GM12865 (cell line): ENCODE data around the gene STK16.

ENCODE experiments used
- DNase-seq: peaks from one replicate; pipeline ENCODE4 v3.0.0; 2010; ENCODE audit warnings: low read depth
- H3K4me3 ChIP-seq: 2 replicates; pipeline ENCODE4 v1.5.1; 2011; ENCODE audit warnings: mild to moderate bottlenecking, low read depth, low read length, control low read depth
- CTCF ChIP-seq: IDR thresholded peaks from 2 replicates; pipeline ENCODE4 v1.5.1; 2011; ENCODE audit warnings: low read length, control low read depth, low read depth, inconsistent platforms; ENCODE audit not compliant: insufficient read depth; ENCODE audit errors: missing control alignments

Gene STK16

GRCh38 chr2:219272995-219273394 lies 27.7 kb downstream of the STK16 start:
- no peak for DNase-seq
- no peak overlapping the region for H3K4me3 ChIP-seq
- no peak for TF ChIP-seq CTCF

GRCh38 chr2:219273937-219274336 lies 28.7 kb downstream of the STK16 start:
- H3K4me3 ChIP-seq, result no peak overlapping the region
- no peak for TF ChIP-seq CTCF
- no peak for DNase-seq

- no peak overlapping the region for H3K4me3 ChIP-seq
- TF ChIP-seq CTCF, result no peak
- DNase-seq, result no peak
Observed at GRCh38 chr2:219274361-219274921, 29.2 kb downstream of the STK16 start.

- DNase-seq, result peak; percentile 74
- peak overlapping the region; percentile 47 for H3K4me3 ChIP-seq
- TF ChIP-seq CTCF, result peak; percentile 97
Observed at GRCh38 chr2:219277703-219278654, 32.7 kb downstream of the STK16 start.

GRCh38 chr2:219278655-219279150 lies 33.4 kb downstream of the STK16 start:
- peak overlapping the region; percentile 47 for H3K4me3 ChIP-seq
- TF ChIP-seq CTCF, result no peak
- DNase-seq, result peak; percentile 36

- TF ChIP-seq CTCF, result no peak
- H3K4me3 ChIP-seq, result peak within 1 kb of the TSS; percentile 75
- peak; percentile 99 for DNase-seq
Observed at GRCh38 chr2:219279151-219279915, 34.1 kb downstream of the STK16 start, which contains the start of gene DNAJB2. Gene DNAJB2 (plus strand): TSS chr2:219279366. CDS start chr2:219279834, 468 bp downstream.
